WI38 (cell line): ENCODE data around the gene PIP5K1C.
A peak's percentile ranks its signal among the peaks of the same experiment; 100 is the strongest.
"Not testable (repeated sequence)": the region's sequence is repeated elsewhere in the genome, so short reads cannot be mapped to it uniquely, and the experiment has no call there.

Experiments
- H3K4me3 ChIP-seq: 2 replicates; pipeline ENCODE4 v1.5.1; 2011; ENCODE audit warnings: low read depth, mild to moderate bottlenecking, control low read depth, low read length
- CTCF ChIP-seq: IDR thresholded peaks from 2 replicates; pipeline ENCODE4 v1.5.1; 2012; ENCODE audit warnings: low read depth, mild to moderate bottlenecking, control low read depth, low read length

Gene PIP5K1C

GRCh38 chr19:3667766-3668165, 32.5 kb downstream of the PIP5K1C start:
- H3K4me3 ChIP-seq = no peak overlapping the region
- no peak for TF ChIP-seq CTCF

- no peak overlapping the region for H3K4me3 ChIP-seq
- TF ChIP-seq CTCF = no peak
Measured at GRCh38 chr19:3667037-3667638, 33.1 kb downstream of the PIP5K1C start.

- not testable (repeated sequence) for H3K4me3 ChIP-seq
Measured at GRCh38 chr19:3666545-3666856, 33.8 kb downstream of the PIP5K1C start.

GRCh38 chr19:3665681-3666544, 34.4 kb downstream of the PIP5K1C start:
- TF ChIP-seq CTCF = peak; percentile 73
- no peak overlapping the region for H3K4me3 ChIP-seq

GRCh38 chr19:3664879-3665642, 35.2 kb downstream of the PIP5K1C start:
- TF ChIP-seq CTCF = no peak
- no peak overlapping the region for H3K4me3 ChIP-seq

- no peak for TF ChIP-seq CTCF
- no peak overlapping the region for H3K4me3 ChIP-seq
Measured at GRCh38 chr19:3663838-3664237, 36.4 kb downstream of the PIP5K1C start.

GRCh38 chr19:3661284-3662238, 38.7 kb downstream of the PIP5K1C start:
- no peak overlapping the region for H3K4me3 ChIP-seq
- no peak for TF ChIP-seq CTCF
